ENCODE results near the gene OXT. TPM values are rescaled to one million over a fixed set of nuclear protein-coding genes. Genes with fewer than 3 reads are reported as not detected.
A peak's percentile ranks its signal among the peaks of the same experiment; 100 is the strongest.

OXT gene
- 0.64 TPM in 1 of 2 replicates, not detected in the other for total RNA-seq (2021)
- long read RNA-seq, partial matches to known transcripts, result 1 of 1 reads
- long read RNA-seq, other reads (novel, unspliced or antisense), result 0 of 1 reads

GRCh38 chr20:3071610-3072529 lies at the start of gene OXT:
Gene OXT (plus strand): TSS chr20:3071620. CDS start chr20:3071656, 36 bp downstream.
- Mint-ChIP-seq H3K9me3 (peaks cover 10 to 12% of the 10 kb centered on the region in 2 experiments), H3K4me3 (peak within 1 kb of the TSS; percentile 51 to 60; a peak in 3 of 5 replicates), H3K27me3 (ENCODE audit: low read depth) (peaks cover 56% of the 10 kb centered on the region), H3K4me1 (peaks cover 6% of the 10 kb centered on the region in 2 experiments), H3K36me3 (ENCODE audit: insufficient read depth in 1 of 3, low read depth in 3 of 3) (no peaks in the 10 kb centered on the region; a peak in 2 of 7 replicates), H3K27ac (no peak within 1 kb of the TSS; a peak in 1 of 7 replicates)
- Histone ChIP-seq H3K23ac (ENCODE audit: insufficient read length, low read depth, low read length) (no peak within 1 kb of the TSS), H4K8ac (replicated peaks; ENCODE audit: insufficient read length, low read depth, low read length) (no peak within 1 kb of the TSS), H3T11ph (ENCODE audit: low read length) (no peak within 1 kb of the TSS), H2AK5ac (ENCODE audit: insufficient read length, low read length) (no peak within 1 kb of the TSS), H3K27ac (ENCODE audit: insufficient read length, low read depth, low read length) (no peak within 1 kb of the TSS), H3K4ac (ENCODE audit: low read depth, low read length) (no peak within 1 kb of the TSS), H3K4me1 (ENCODE audit: insufficient read depth, low read length) (no peaks in the 10 kb centered on the region), H2BK15ac (ENCODE audit: low read depth, low read length) (no peak within 1 kb of the TSS), H3K79me2 (ENCODE audit: insufficient read depth, low read length) (no peaks in the 10 kb centered on the region), H3K9me3 (ENCODE audit: control insufficient read depth, low read depth, low read length) (peaks cover 10% of the 10 kb centered on the region), H4K20me1 (ENCODE audit: control insufficient read depth, insufficient read depth, insufficient read length) (no peaks in the 10 kb centered on the region), H3K23me2 (ENCODE audit: insufficient read length, low read depth, low read length, poor library complexity, severe bottlenecking) (no peaks in the 10 kb centered on the region), H3K27me3 (ENCODE audit: insufficient read depth, low read length) (peaks cover 9% of the 10 kb centered on the region; the same call in 1 of the 2 replicates), H3K14ac (ENCODE audit: insufficient read depth, low read length) (no peak within 1 kb of the TSS; the same call in 1 of the 2 replicates), H2BK20ac (ENCODE audit: low read depth, low read length, poor library complexity, severe bottlenecking) (no peak within 1 kb of the TSS), H2AFZ (ENCODE audit: low read length) (no peak within 1 kb of the TSS), H2BK5ac (ENCODE audit: insufficient read length, low read length) (no peak within 1 kb of the TSS), H3K18ac (ENCODE audit: insufficient read length, low read depth, low read length) (no peak within 1 kb of the TSS), H2BK120ac (ENCODE audit: low read depth, low read length, poor library complexity, severe bottlenecking) (no peak within 1 kb of the TSS), H3K4me2 (ENCODE audit: insufficient read depth, insufficient read length, low read length) (peak within 1 kb of the TSS; percentile 6), H3K56ac (ENCODE audit: insufficient read length, low read depth, low read length) (no peak within 1 kb of the TSS), H3K9ac (ENCODE audit: extremely low read depth, insufficient read length, low read length) (no peak within 1 kb of the TSS), H2BK12ac (ENCODE audit: insufficient read length, low read depth, low read length) (no peak within 1 kb of the TSS), H3K79me1 (ENCODE audit: insufficient read depth, low read depth, low read length, poor library complexity, severe bottlenecking) (no peaks in the 10 kb centered on the region), H4K5ac (ENCODE audit: insufficient read length, low read depth, low read length) (no peak within 1 kb of the TSS), H4K91ac (ENCODE audit: insufficient read length, low read depth, low read length) (no peak within 1 kb of the TSS)
- peak; percentile 77 for DNase-seq
- TF ChIP-seq, protein P1, sequence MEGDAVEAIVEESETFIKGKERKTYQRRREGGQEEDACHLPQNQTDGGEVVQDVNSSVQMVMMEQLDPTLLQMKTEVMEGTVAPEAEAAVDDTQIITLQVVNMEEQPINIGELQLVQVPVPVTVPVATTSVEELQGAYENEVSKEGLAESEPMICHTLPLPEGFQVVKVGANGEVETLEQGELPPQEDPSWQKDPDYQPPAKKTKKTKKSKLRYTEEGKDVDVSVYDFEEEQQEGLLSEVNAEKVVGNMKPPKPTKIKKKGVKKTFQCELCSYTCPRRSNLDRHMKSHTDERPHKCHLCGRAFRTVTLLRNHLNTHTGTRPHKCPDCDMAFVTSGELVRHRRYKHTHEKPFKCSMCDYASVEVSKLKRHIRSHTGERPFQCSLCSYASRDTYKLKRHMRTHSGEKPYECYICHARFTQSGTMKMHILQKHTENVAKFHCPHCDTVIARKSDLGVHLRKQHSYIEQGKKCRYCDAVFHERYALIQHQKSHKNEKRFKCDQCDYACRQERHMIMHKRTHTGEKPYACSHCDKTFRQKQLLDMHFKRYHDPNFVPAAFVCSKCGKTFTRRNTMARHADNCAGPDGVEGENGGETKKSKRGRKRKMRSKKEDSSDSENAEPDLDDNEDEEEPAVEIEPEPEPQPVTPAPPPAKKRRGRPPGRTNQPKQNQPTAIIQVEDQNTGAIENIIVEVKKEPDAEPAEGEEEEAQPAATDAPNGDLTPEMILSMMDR (conservative IDR thresholded peaks at IDR 0.05), result no peak
- no CpG with 5 or more reads among the region's 95 CpGs for WGBS (ENCODE audit: extremely low coverage, insufficient read length, low lambda C conversion rate)
